Skeletal muscle satellite cell (primary cell): ENCODE data around the gene ARHGAP28.

ENCODE experiments used
- H3K27me3 ChIP-seq: 2 replicates; pipeline ENCODE4 v1.7.0; 2013; ENCODE audit warnings: low read length; ENCODE audit not compliant: control insufficient read depth, insufficient read depth
- H3K36me3 ChIP-seq: 2 replicates; pipeline ENCODE4 v1.7.0; 2013; ENCODE audit warnings: mild to moderate bottlenecking, control low read depth, low read length; ENCODE audit not compliant: insufficient read depth
- H3K4me1 ChIP-seq: 2 replicates; pipeline ENCODE4 v1.7.0; 2013; ENCODE audit warnings: low read length; ENCODE audit not compliant: control insufficient read depth, insufficient read depth
- H3K4me2 ChIP-seq: 2 replicates; pipeline ENCODE4 v1.7.0; 2013; ENCODE audit warnings: mild to moderate bottlenecking, low read length
- H3K4me3 ChIP-seq: 2 replicates; pipeline ENCODE4 v1.7.0; 2013; ENCODE audit warnings: low read length
- H3K9ac ChIP-seq: 2 replicates; pipeline ENCODE4 v1.7.0; 2013; ENCODE audit warnings: mild to moderate bottlenecking, low read depth, low read length, moderate library complexity
- H3K9me3 ChIP-seq: replicated peaks from 2 replicates; pipeline ENCODE4 v1.7.0; 2013; ENCODE audit warnings: mild to moderate bottlenecking, control low read depth, low read length

Gene ARHGAP28

GRCh38 chr18:6750411-6750810 is 20.9 kb downstream of the ARHGAP28 start:
- no peak overlapping the region for H3K4me3 ChIP-seq
- no peaks in the 10 kb centered on the region for H3K27me3 ChIP-seq
- H3K9me3 ChIP-seq: no peaks in the 10 kb centered on the region
- peaks cover 35% of the 10 kb centered on the region for H3K4me1 ChIP-seq
- H3K4me2 ChIP-seq: no peak overlapping the region
- no peaks in the 10 kb centered on the region for H3K36me3 ChIP-seq
- no peak overlapping the region for H3K9ac ChIP-seq

GRCh38 chr18:6751222-6751621 is 21.7 kb downstream of the ARHGAP28 start:
- H3K9ac ChIP-seq: no peak overlapping the region
- H3K4me1 ChIP-seq: peaks cover 27% of the 10 kb centered on the region
- no peaks in the 10 kb centered on the region for H3K9me3 ChIP-seq
- H3K4me3 ChIP-seq: no peak overlapping the region
- no peak overlapping the region for H3K4me2 ChIP-seq
- no peaks in the 10 kb centered on the region for H3K36me3 ChIP-seq
- no peaks in the 10 kb centered on the region for H3K27me3 ChIP-seq

- no peaks in the 10 kb centered on the region for H3K36me3 ChIP-seq
- peaks cover 18% of the 10 kb centered on the region for H3K4me1 ChIP-seq
- H3K27me3 ChIP-seq: no peaks in the 10 kb centered on the region
- no peaks in the 10 kb centered on the region for H3K9me3 ChIP-seq
- no peak overlapping the region for H3K4me3 ChIP-seq
- H3K9ac ChIP-seq: peak overlapping the region; percentile 13
- no peak overlapping the region for H3K4me2 ChIP-seq
These were observed 22.8 kb downstream of the ARHGAP28 start for GRCh38 chr18:6752202-6752860.

GRCh38 chr18:6755107-6755506 is 25.6 kb downstream of the ARHGAP28 start:
- H3K9me3 ChIP-seq: no peaks in the 10 kb centered on the region
- H3K9ac ChIP-seq: no peak overlapping the region
- peaks cover 5% of the 10 kb centered on the region for H3K27me3 ChIP-seq
- H3K4me2 ChIP-seq: no peak overlapping the region
- no peak overlapping the region for H3K4me3 ChIP-seq
- H3K36me3 ChIP-seq: no peaks in the 10 kb centered on the region
- H3K4me1 ChIP-seq: peaks cover 11% of the 10 kb centered on the region

GRCh38 chr18:6757931-6758330 is 28.4 kb downstream of the ARHGAP28 start:
- Histone ChIP-seq H3K27me3 (peaks cover 5% of the 10 kb centered on the region), H3K9ac (no peak overlapping the region), H3K4me2 (peak overlapping the region; percentile 31), H3K9me3 (no peaks in the 10 kb centered on the region), H3K36me3 (no peaks in the 10 kb centered on the region), H3K4me1 (peaks cover 4% of the 10 kb centered on the region), H3K4me3 (no peak overlapping the region)

- Histone ChIP-seq H3K9ac (no peak overlapping the region), H3K4me3 (no peak overlapping the region), H3K27me3 (peaks cover 5% of the 10 kb centered on the region), H3K4me2 (no peak overlapping the region), H3K9me3 (no peaks in the 10 kb centered on the region), H3K4me1 (peaks cover 4% of the 10 kb centered on the region), H3K36me3 (no peaks in the 10 kb centered on the region)
These were observed 30.1 kb downstream of the ARHGAP28 start for GRCh38 chr18:6759579-6759978.

GRCh38 chr18:6763524-6763923 is 34.0 kb downstream of the ARHGAP28 start:
- Histone ChIP-seq H3K9me3 (no peaks in the 10 kb centered on the region), H3K4me1 (no peaks in the 10 kb centered on the region), H3K4me2 (no peak overlapping the region), H3K36me3 (no peaks in the 10 kb centered on the region), H3K27me3 (peaks cover 5% of the 10 kb centered on the region), H3K4me3 (no peak overlapping the region), H3K9ac (no peak overlapping the region)

- no peaks in the 10 kb centered on the region for H3K9me3 ChIP-seq
- no peak overlapping the region for H3K4me3 ChIP-seq
- H3K4me1 ChIP-seq: no peaks in the 10 kb centered on the region
- peaks cover under 1% of the 10 kb centered on the region for H3K27me3 ChIP-seq
- no peaks in the 10 kb centered on the region for H3K36me3 ChIP-seq
- H3K9ac ChIP-seq: no peak overlapping the region
- no peak overlapping the region for H3K4me2 ChIP-seq
These were observed 34.9 kb downstream of the ARHGAP28 start for GRCh38 chr18:6764382-6764781.

GRCh38 chr18:6773777-6774176 is 44.3 kb downstream of the ARHGAP28 start:
- no peaks in the 10 kb centered on the region for H3K36me3 ChIP-seq
- no peak overlapping the region for H3K4me3 ChIP-seq
- no peaks in the 10 kb centered on the region for H3K27me3 ChIP-seq
- no peak overlapping the region for H3K4me2 ChIP-seq
- H3K9me3 ChIP-seq: no peaks in the 10 kb centered on the region
- H3K9ac ChIP-seq: no peak overlapping the region
- no peaks in the 10 kb centered on the region for H3K4me1 ChIP-seq

GRCh38 chr18:6775237-6775636 is 45.7 kb downstream of the ARHGAP28 start:
- H3K27me3 ChIP-seq: no peaks in the 10 kb centered on the region
- no peak overlapping the region for H3K9ac ChIP-seq
- H3K4me3 ChIP-seq: no peak overlapping the region
- no peaks in the 10 kb centered on the region for H3K9me3 ChIP-seq
- no peaks in the 10 kb centered on the region for H3K36me3 ChIP-seq
- no peaks in the 10 kb centered on the region for H3K4me1 ChIP-seq
- no peak overlapping the region for H3K4me2 ChIP-seq

GRCh38 chr18:6775702-6776101 is 46.2 kb downstream of the ARHGAP28 start:
- H3K9ac ChIP-seq: no peak overlapping the region
- H3K9me3 ChIP-seq: no peaks in the 10 kb centered on the region
- no peak overlapping the region for H3K4me2 ChIP-seq

GRCh38 chr18:6776188-6776587 is 46.7 kb downstream of the ARHGAP28 start:
- Histone ChIP-seq H3K4me2 (no peak overlapping the region), H3K27me3 (no peaks in the 10 kb centered on the region), H3K9ac (no peak overlapping the region), H3K4me3 (no peak overlapping the region), H3K36me3 (no peaks in the 10 kb centered on the region), H3K9me3 (no peaks in the 10 kb centered on the region), H3K4me1 (peaks cover 4% of the 10 kb centered on the region)

More at GRCh38 chr18:6775702-6776101, 46.2 kb downstream of the ARHGAP28 start:
- Histone ChIP-seq H3K4me1 (no peaks in the 10 kb centered on the region), H3K4me3 (no peak overlapping the region), H3K27me3 (no peaks in the 10 kb centered on the region), H3K36me3 (no peaks in the 10 kb centered on the region)
